HG02623 (cell line): ENCODE data around the gene NDUFS8.

Source experiments
- ATAC-seq: cut with Tn5 transposase; IDR thresholded peaks from one replicate; pipeline ENCODE4 v1.9.1; 2021; ENCODE audit warnings: moderate library complexity; ENCODE audit not compliant: unreplicated experiment

Gene NDUFS8

GRCh38 chr11:68035266-68035876, 4.9 kb downstream of the NDUFS8 start:
- ATAC-seq, result no peak

GRCh38 chr11:68036141-68036716, 5.7 kb downstream of the NDUFS8 start:
- no peak for ATAC-seq

DNA sequence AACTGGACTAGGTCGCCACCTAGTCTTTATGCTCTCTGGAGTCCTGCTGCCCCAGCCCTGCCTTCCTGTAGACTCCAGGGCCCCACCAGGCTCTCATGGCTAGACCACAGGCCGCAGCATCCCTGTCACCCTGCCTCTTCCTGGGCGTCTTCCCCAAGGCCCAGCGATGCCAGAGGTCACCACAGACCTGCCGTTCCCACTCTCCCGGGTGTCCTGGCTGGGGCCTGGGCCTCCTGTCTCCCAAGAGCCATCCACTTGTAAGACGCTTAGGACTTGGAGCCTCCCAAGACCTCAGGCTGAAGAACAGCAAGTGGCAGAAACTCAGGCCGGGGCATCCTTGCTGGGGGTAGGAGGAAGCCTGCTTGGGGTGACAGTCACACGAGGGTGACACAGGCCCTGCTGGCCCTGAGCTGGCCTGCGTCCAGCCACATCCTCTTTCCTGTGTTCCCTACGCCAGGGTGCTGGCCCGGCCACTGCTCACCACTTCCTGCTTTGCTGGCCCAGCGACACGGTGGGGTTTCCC, 6.3 kb downstream of the NDUFS8 start:
- ATAC-seq, result no peak

DNA sequence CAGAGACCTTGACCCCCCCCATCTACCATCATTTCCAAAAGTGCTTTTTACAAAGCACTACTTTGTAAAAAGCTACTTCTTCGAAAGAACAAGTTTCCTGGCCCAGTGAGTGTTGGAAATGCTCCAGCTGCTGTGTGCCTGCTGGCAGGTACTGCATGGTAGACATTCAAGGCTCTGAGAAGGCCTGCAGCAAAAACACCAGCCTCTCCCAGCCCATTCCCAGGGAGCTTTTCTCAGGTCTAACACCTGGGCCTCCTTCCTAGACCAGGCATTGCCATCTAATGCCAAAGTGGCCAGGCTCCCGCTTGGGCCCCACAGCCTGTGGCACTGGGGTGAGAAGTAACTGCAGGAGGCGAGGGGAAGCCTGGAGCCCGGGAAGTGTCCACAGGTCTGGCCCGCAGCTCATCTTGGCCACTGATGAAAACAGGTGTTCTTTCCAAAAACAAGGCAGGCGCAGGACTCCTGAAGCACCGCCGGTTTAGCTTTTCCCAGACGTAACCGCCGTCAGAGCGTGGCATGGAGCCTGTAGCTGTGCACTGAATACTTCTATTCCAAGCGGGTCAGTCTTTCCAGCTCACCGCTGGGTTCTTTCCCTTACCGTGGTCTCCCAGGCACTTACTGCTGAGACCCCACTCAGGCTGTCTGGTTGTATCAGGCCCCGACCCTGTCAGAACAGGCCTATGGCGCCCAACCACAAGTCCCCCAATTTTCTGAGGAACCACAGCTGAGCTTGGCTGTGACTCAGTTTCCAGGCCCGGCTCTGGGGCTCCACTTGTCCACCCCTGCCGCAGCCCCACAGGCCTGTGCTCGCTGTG, 7.1 kb downstream of the NDUFS8 start:
- ATAC-seq, result no peak

DNA sequence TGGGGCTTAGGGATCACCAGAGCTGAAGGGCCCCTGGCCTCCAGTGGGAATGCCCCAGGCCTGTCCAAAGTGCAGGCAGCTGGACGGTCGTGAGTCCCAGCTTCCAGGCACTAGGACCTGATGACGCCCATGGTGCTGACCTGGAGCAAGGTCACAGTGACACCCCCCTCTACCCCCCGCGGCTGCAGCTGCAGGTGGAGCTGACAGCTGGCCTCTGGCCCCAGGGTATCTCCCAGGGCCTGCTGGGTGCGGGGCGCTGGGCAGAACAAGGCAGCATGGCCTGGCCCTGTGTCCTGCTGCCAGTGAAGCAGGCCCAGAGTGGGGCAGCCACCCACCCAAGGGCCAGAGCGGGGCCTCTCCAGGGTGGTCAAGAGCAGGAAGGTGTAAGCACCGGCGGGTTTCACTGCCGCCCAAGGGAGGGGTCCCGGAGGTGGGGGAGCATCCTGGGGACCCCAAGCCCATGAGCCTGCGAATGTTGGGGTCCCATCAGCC, 7.8 kb downstream of the NDUFS8 start:
- no peak for ATAC-seq

DNA sequence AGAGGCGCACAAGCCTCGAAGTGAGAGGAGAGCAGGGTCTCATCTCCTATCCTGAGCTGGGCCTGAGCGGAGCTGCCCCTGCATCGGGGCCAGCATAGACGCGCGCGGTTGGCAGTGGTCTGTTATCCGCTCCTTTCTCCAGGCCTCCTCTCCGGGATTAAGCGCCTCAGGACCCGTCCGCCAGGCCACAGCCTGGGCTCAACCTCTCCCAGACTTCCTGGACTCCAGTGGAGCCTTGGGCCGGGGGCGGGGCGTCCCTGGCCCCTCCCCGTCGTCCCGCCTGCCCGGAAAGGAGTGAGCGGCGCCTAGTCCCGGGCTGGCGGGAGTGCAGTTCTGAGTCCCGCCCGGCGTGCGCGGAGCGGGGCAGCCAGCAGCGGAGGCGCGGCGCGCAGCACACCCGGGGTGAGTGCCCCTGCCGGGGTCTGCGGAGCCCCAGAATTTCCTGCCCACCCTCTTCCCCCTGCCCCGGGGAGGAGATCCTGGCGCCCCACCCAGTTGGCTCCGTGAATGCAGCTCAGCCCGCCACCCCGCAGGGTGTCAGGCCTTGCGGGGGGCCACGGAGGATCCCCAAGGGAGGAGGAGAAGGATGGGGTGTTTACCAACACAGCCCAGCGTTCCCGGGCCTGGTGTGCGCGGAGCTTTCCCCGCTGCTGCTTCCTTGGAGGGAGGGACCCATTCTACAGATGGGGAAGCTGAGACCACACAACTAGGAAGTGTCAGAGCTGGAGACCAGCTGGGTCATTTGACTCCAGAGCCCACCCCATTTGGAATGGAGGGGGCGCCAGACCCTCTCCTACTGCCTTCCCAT, 8.4 kb downstream of the NDUFS8 start, which contains the start of gene TCIRG1:
Gene TCIRG1 (plus strand): TSS at position 308 of the 808 bp plus-strand sequence. CDS start 2,247 bp downstream, outside the sequence.
- peak; percentile 45 for ATAC-seq

GRCh38 chr11:68039526-68040086, 9.1 kb downstream of the NDUFS8 start:
- peak; percentile 15 for ATAC-seq

- ATAC-seq, result peak; percentile 48
Observed at GRCh38 chr11:68040101-68040956, 9.8 kb downstream of the NDUFS8 start.

DNA sequence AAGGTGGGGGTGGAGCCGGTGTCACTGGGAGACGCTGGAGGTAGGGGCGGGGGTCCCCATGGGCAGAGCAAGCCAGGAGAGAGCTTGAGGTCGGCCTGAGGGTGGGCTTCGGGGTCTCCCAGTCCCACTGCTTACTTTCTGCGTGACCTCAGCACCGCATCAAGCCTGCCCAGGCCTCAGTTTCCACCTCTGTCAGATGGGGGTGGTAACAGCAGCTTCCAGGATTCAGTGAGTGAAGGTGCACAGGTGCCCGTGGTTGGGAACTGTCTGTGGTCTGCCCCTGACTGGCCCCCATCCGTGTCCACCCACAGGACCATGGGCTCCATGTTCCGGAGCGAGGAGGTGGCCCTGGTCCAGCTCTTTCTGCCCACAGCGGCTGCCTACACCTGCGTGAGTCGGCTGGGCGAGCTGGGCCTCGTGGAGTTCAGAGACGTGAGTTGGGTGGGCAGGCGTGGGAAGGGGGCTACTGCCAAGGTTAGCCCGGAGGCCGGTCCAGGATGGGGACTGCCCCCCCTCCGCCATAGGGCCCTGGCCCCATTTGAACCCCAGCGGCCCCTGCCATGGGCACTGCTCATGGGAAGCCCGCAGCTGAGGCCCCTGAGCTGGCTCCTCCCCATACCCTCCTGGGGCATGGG, 10.6 kb downstream of the NDUFS8 start:
- ATAC-seq, result no peak

DNA sequence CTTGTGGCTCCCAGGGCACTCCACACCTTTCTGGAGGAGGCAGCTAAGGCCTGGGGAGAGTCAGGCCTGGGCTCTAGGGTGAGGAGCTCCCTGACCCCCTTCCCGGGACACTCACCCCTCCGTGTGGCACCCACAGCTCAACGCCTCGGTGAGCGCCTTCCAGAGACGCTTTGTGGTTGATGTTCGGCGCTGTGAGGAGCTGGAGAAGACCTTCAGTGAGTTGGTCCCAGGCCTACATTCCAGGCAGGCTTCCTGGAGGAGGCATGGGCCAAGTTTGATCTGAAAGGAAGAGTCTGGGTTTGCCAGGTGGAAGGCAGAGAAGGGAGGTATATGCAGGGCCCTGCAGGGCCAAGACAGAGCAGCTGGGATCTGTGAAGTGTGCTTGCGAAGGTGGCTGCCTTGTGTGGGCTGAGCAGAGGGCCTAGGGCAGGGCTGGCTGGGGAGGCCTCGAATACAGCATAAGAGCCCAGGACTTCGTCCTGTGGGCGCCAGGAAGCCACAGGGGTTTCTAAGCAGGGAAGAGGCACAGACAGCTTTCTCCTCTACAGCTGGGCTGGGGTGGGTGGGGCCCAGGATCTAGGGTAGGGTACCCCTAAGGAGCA, 11.2 kb downstream of the NDUFS8 start:
- ATAC-seq, result no peak

- ATAC-seq, result no peak
Observed at GRCh38 chr11:68042219-68043028, 11.9 kb downstream of the NDUFS8 start.

GRCh38 chr11:68043029-68043348, 12.5 kb downstream of the NDUFS8 start:
- ATAC-seq, result no peak

DNA sequence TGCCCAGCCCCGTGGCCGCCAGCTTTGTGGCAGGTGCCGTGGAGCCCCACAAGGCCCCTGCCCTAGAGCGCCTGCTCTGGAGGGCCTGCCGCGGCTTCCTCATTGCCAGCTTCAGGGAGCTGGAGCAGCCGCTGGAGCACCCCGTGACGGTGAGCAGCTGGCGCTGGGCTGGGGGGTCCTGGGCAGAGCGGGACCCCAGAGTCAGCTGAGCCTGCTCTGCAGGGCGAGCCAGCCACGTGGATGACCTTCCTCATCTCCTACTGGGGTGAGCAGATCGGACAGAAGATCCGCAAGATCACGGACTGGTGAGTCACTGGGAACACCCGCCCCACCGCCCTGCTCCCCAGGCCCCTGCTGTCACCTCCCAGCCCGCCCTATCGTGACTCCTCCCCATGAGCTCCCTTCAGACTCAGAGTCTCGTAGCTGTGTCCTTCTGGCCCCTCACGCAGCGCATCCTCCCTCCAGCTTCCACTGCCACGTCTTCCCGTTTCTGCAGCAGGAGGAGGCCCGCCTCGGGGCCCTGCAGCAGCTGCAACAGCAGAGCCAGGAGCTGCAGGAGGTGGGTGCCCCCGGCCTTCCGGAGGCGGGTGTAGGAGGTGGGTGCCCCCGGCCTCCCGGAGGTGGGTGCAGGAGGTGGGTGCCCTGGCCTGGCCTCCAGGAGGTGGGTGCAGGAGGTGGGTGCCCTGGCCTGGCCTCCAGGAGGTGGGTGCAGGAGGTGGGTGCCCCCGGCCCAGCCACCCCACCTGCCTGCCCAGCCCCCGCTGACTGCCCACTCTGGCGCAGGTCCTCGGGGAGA, 13.1 kb downstream of the NDUFS8 start:
- no peak for ATAC-seq

DNA sequence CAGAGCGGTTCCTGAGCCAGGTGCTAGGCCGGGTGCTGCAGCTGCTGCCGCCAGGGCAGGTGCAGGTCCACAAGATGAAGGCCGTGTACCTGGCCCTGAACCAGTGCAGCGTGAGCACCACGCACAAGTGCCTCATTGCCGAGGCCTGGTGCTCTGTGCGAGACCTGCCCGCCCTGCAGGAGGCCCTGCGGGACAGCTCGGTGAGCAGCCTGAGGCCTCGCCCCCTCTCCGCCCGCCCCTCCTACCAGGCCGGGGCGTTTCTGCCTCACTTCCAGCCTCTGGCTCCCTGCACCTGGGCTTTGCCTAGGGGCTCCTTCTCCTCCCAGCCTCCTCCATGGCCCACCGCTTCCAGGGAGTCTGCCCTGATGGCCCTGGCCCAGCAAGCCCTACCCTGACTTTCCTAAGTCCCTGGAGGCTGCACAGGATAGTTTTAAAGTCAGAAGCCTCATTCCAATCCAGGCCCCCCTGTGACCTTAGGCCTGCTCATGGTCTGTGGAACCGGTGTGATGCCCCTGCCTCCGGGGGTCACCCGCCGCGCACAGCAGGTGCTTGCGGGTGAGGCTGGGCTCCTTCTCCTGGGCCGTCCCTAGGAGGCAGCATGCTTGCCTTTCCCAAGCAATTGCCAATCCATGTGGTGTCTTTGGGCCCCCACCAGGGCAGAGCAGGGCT, 13.8 kb downstream of the NDUFS8 start:
- no peak for ATAC-seq

DNA sequence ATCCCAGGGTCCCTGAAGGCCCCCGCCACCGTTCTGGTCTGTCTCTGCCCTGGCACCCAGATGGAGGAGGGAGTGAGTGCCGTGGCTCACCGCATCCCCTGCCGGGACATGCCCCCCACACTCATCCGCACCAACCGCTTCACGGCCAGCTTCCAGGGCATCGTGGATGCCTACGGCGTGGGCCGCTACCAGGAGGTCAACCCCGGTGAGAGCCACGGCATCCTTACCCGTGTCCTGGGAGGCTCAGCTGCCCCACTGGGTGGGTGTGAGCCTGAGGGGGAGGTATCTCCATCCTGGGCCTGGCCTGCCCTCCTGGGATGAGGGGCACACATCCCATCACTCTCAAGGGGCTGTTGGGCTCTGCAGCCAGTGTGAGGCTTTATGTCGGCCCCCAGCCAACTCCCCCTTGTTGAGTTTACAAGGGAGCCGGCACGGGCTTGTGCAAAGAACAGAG, 14.4 kb downstream of the NDUFS8 start:
- no peak for ATAC-seq

GRCh38 chr11:68047437-68048290, 17.2 kb downstream of the NDUFS8 start:
- no peak for ATAC-seq
